Ovary (tissue), 9 donors: ENCODE results near the gene NOS3. TPM values are rescaled to one million over a fixed set of nuclear protein-coding genes. Genes with fewer than 3 reads are reported as not detected.

ENCODE experiments used
- DNase-seq, 5 donors: peaks; one replicate each; pipeline ENCODE4 v3.0.0-alpha.2; 2019 to 2020
- H3K27ac ChIP-seq, 2 donors: fragments of 200-600 bp; one replicate each; pipeline versions ENCODE4 v1.5.1 to v1.8.0; 2019 to 2022
- H3K27me3 ChIP-seq: fragments of 200-600 bp; one replicate; pipeline ENCODE4 v1.8.0; 2022
- H3K36me3 ChIP-seq: fragments of 200-600 bp; sonication (generic); one replicate; pipeline ENCODE4 v1.5.1; 2019
- H3K4me1 ChIP-seq: one replicate; pipeline ENCODE4 v1.8.1; 2013; ENCODE audit warnings: mild to moderate bottlenecking, moderate library complexity; ENCODE audit not compliant: insufficient read depth
- H3K4me3 ChIP-seq: fragments of 200-600 bp; sonication (generic); one replicate; pipeline ENCODE4 v1.5.1; 2017
- H3K9me3 ChIP-seq, 2 donors: fragments of 200-600 bp in 1 of 2; sonication (generic) in 1 of 2; one replicate each; pipeline versions ENCODE4 v1.5.1 to v1.8.1; 2013 to 2019; ENCODE audit warnings: mild to moderate bottlenecking in 1 of 2, moderate library complexity in 1 of 2
- CTCF ChIP-seq, 3 donors: fragments of 450-650 bp in 2 of 3; fragments of 200-600 bp in 1 of 3; IDR thresholded peaks; one replicate each; pipeline versions ENCODE4 v1.5.1 to v1.8.0; 2016 to 2022; ENCODE audit warnings: antibody characterized with exemption in 3 of 3, mild to moderate bottlenecking in 1 of 3
- EP300 ChIP-seq: sonication (generic); formaldehyde crosslinking; IDR thresholded peaks from one replicate; pipeline ENCODE4 v1.6.1; 2017; ENCODE audit warnings: antibody characterized with exemption
- POLR2A ChIP-seq: fragments of 450-650 bp; IDR thresholded peaks from one replicate; pipeline ENCODE4 v1.6.1; 2017; ENCODE audit warnings: antibody characterized with exemption, mild to moderate bottlenecking, moderate library complexity
- WGBS, 3 donors: extraction: QIAGEN DNeasy Blood & Tissue Kit in 1 of 3; methylation state at CpG; one replicate each; pipeline versions ENCODE4 v1.1.5 to v1.1.7; 2013 to 2017; 5-methylcytosine and 5-hydroxymethylcytosine counted together
- intact Hi-C, 4 donors: fragments of 100-400 bp; cut with DNase I; formaldehyde crosslinking; loops; one replicate each; pipeline versions ENCODE4 v1.11.0 to v1.15.1; 2022 to 2023
- polyA plus RNA-seq, 2 donors: library from polyadenylated mRNA; stranded (reverse); fragments of 200-250 nt in 1 of 2; fragments of 350-450 nt in 1 of 2; fragmentation: Illumina TruSeq in 1 of 2; extraction: RNeasy Lipid Tissue Mini Kit (QIAGEN cat#74804) in 1 of 2; gene quantifications; one replicate each; pipeline ENCODE4 v1.2.3, GENCODE V29; 2013 to 2014
- total RNA-seq, 7 donors: library from RNA; depleted of rRNA in 2 of 7; stranded (reverse); fragments of >200 nt in 2 of 7; fragmentation: NEBNext Ultra II Directional in 3 of 7; extraction: Animal tissue kit (Norgen Biotek cat#: 25700) in 3 of 7; gene quantifications; one replicate each; pipeline versions ENCODE4 v1.1.0 to v1.2.4, GENCODE V29; 2016 to 2023
- donor health status: DM: no; HTN: no; CAD: no; lungs with moderate emphysema.
- donor health status: DM: no; HTN: no; CAD: no.
- donor health status: Bipolar disorder and iron deficiency.
- donor health status: DM: yes; HTN: yes; CAD: no.
- donor health status: DM: no; HTN: no; CAD: no.
- donor health status: DM: yes; HTN: yes; CAD: no.

The NOS3 gene
- total and polyA plus RNA-seq, 9 donors = 1.0 to 26.0 (median 5.4) TPM

DNA sequence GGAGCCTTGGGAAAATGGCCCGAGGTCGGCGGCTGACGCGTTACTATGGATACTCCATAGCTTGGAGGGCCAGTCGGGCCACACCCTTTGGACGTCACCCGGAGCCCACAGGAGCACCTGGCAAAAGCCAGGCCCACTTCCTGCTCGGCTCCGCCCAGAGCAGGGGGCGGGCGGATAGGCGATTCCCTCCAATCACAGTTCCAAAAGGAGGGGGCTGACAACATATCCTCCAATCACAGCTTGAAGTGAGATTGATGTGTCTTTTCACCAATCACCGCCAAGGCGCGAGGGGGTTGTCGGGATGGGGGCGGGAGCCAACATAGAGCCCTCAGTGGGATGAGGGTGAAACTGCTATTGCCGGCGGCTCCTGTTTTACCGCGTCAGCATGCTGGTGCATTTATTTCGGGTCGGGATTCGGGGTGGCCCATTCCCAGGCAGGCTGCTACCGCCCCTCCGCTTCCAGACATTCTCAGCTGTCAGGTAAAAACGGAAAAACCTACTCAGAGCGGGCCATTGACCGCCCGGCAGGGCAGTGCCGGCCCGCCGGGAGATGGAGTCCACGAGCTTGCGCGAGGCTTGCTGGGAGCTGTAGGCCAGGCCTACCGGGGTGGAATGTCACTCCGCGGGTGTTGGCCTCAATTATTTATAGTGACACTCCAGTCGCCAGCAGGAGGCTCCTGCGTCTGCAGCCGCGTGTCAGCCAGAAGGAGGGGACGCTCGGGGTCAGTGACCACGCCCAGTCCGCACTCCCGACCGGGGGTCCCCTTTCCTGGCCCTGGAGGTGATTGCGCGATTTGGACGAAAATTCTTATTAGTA lies 37.5 kb downstream of the NOS3 start, which contains the start of gene ABCB8:
Gene ABCB8 (plus strand): TSS at position 320 of the 817 bp plus-strand sequence. CDS start 66 bp downstream, at position 386.
- intact Hi-C loops = loop anchor here in 1 of 4 donors (2.0 kb wide), 1 partner anchor 58 kb away; the partner anchor contains the start of gene AGAP3

DNA sequence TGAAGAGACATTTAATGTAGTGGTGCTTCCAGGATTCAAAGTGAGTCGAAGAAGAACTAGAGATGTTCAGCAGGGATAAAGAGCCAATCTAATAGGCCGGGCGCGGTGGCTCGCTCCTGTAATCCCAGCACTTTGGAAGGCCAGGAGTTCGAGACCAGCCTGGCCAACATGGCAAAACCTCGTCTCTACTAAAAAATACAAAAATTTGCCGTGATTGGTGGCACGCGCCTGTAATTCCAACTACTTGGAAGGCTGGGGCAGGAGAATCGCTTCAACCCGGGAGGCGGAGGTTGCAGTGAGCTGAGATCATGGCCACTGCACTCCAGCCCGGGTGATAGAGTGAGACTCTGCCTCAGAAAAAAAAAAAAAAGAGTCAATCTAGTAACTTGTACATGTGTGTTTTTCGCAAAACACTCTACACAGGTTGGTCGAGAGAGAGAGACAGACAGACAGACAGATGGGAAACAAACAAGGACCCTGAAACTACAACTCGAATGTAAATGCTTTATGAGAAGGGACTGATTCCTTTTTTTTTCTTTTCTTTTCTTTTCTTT lies 38.2 kb downstream of the NOS3 start:
- no peaks in the 10 kb centered on the region for H3K36me3 ChIP-seq
- H3K27ac ChIP-seq = peak overlapping the region in 1 of 2 donors; percentile 74
- H3K4me3 ChIP-seq = peak overlapping the region; percentile 82
- no peaks in the 10 kb centered on the region for H3K9me3 ChIP-seq
- H3K27me3 ChIP-seq = no peaks in the 10 kb centered on the region
- TF ChIP-seq POLR2A (no peak), CTCF (IDR thresholded peaks at IDR 0.05) (no peak), EP300 (no peak)
- WGBS, 3 donors = 37 to 47% (median 38%) methylated on average over 17 of the region's 17 CpGs
- peaks cover 4% of the 10 kb centered on the region for H3K4me1 ChIP-seq
- intact Hi-C loops = loop anchor here in 1 of 4 donors (2.0 kb wide), 1 partner anchor 58 kb away; the partner anchor contains the start of gene AGAP3
- DNase-seq = no peak

More for the DNA sequence above, 37.5 kb downstream of the NOS3 start, which contains the start of gene ABCB8:
- TF ChIP-seq EP300 (peak; percentile 2), POLR2A (peak; percentile 58), CTCF (IDR thresholded peaks at IDR 0.05) (peak in 2 of 3 donors; percentile 45 to 64)
- Histone ChIP-seq H3K4me3 (peak within 1 kb of the TSS; percentile 82), H3K27ac (peak within 1 kb of the TSS in 1 of 2 donors; percentile 74), H3K27me3 (no peaks in the 10 kb centered on the region), H3K9me3 (no peaks in the 10 kb centered on the region), H3K36me3 (no peaks in the 10 kb centered on the region), H3K4me1 (peaks cover 4% of the 10 kb centered on the region)
- DNase-seq = peak; percentile 97 to 100 (median 98)
- WGBS, 3 donors = 0 to 1% (median 0%) methylated on average over 50 to 53 of the region's 53 CpGs

DNA sequence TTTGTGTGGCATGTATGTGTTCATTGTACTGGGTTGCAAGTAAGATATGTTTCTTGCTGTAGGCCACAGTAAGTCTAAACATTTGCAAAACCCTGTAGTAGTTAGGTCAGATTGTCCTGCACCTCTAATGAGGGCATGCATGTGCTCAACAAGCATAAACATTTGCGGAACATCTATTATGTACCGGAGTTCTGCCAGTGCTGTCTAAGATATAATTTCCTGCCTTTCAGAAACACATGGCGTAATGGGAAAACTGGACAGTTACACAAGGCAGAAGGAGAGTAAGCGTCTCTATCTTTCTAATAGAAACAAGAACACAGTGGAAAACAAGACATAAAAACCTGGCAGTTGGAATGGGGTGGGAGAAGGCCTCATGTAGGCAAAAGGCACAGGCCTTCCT lies 40.2 kb downstream of the NOS3 start:
- WGBS, 3 donors = 47 to 67% (median 64%) methylated on average over 4 of the region's 4 CpGs
- Histone ChIP-seq H3K27me3 (no peaks in the 10 kb centered on the region), H3K4me3 (no peak overlapping the region), H3K9me3 (no peaks in the 10 kb centered on the region), H3K27ac (no peak overlapping the region), H3K4me1 (peaks cover 4% of the 10 kb centered on the region), H3K36me3 (no peaks in the 10 kb centered on the region)
- intact Hi-C loops = no loop called here
- DNase-seq = no peak
- TF ChIP-seq POLR2A = no peak
- no peak for TF ChIP-seq EP300
- no peak for TF ChIP-seq CTCF (IDR thresholded peaks at IDR 0.05)

GRCh38 chr7:151032936-151033863 lies 42.4 kb downstream of the NOS3 start:
- DNase-seq = no peak
- WGBS, 3 donors = 82 to 88% (median 87%) methylated on average over 17 of the region's 17 CpGs
- Histone ChIP-seq H3K27ac (no peak overlapping the region), H3K27me3 (no peaks in the 10 kb centered on the region), H3K4me3 (no peak overlapping the region), H3K36me3 (no peaks in the 10 kb centered on the region), H3K4me1 (peaks cover 4% of the 10 kb centered on the region), H3K9me3 (no peaks in the 10 kb centered on the region)
- TF ChIP-seq CTCF (IDR thresholded peaks at IDR 0.05) (no peak), EP300 (no peak), POLR2A (no peak)
- intact Hi-C loops = no loop called here
